Measurements from ENCODE around the gene MINDY3.

The MINDY3 gene

DNA sequence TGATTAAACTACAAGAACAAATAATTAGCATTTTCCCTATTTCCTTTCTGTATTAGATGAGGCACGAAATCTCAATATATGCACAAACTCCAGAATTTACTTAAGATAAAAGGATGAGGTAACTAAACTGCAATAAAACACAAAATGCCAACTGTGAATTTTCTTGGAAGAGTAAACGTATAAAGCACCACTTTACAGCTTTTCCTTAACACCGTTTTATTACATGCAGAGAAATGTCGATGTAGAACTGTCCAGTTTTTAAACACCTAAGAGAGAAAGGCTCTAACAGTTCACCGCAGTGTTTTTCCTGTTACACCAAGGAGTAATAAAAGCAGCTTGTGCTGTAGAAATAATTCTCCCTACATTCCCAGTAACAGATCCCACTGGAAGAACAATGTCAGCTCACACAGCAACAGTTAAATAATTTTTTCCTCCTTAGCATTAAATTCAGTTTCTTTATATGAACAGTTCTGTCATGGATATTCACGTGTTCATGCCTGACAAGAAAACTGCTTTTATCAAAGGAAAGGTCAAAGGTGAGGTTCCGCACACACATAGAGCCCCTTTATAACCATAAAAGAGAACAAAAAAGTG lies 52.0 kb downstream of the MINDY3 start:
- DNase-seq (ENCODE audit: low read depth in 1 of 2, low spot score in 1 of 2), result no peak

DNA sequence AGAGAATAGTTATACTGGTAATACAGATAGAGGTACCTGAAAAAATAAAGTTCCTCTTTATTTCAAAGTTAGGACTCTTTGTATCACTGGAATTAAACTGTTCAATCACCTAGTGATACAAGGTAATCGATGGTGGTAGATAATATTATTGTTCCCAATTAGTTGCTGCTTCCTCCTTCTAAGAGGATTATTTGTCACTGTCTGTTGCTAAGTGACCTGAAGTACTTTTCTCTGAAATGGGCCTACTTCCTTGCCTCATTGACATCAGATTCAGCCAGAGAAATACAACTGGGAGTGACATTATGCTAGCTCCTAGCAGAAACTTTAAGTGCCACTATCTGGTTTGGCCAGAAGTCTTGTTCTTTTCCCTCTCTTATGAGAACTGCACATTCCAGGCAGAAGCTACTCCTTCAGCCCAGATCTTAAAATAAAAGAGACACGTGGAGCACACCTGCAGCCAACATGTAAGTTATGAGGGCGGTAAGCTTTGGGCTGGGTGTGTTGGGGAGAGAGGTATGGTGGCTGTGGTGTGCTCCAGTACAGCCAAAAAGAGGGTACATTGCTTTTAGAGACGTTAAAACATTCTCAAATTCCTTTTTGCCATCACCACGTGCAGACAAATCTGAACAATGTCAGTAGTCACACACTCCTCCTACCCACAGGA lies 54.8 kb downstream of the MINDY3 start:
- no peak for DNase-seq (ENCODE audit: low read depth in 1 of 2, low spot score in 1 of 2)

DNA sequence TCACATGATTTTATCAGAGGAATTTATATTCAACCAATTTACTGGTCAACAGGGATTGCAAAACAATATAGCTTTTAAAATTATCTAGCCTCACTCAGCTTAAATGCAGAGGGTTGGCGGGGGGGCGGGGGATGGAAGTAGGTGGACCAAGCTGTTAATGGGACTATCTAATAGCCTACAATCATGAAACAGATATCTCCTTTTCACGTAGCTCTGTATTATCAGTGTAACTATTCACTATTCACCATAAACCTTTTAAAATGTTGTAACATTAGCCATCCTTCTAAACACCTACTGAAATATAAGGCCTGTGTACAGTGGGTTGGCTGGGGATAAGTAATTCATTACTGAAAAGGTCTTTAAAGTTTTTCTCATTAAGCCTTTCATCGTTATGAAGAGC lies 56.2 kb downstream of the MINDY3 start:
- no peak for DNase-seq (ENCODE audit: low read depth in 1 of 2, low spot score in 1 of 2)

DNA sequence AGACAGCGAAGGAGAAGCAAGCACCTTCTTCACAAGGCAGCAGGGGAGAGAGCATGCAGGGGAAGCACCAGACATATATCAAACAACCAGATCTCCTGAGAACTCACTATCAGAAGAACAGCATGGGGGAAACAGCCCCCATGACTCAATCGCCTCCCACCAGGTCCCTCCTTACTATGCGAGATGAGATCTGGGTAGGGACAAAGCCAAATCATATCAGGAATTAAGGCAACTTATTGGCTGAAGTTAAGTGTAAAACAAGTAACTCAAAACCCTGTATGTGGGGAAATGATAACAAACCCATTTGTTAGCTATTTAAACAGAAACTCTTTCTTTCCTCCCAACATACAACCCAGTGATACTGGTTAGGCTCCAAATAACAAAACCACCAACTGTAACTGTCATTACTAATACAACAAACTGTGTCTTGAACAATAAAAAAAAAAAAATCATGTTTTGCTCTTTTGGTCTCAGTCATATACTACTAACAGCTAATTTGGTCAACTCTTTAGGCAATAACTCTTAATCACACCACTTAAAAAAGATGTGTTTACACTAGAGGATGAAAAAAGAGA lies 57.8 kb downstream of the MINDY3 start:
- no peak for DNase-seq (ENCODE audit: low read depth in 1 of 2, low spot score in 1 of 2)

DNA sequence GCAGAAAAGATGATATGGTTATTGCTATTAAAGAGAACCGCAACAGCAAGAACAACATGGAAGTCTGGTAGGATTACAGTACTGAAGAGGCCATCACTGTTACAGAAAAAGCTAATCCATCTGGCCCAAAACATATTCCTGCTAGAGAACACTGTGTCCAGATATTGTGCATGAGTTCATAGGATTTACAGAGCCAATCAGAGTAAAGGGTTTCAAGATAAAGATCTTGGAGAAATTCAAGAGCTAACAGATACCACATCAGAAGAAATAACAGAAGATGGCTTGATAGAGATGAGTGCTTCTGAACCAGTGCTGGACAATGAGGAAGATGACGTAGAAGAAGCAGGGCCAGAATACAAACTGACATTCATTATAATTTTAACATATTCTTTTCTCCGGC lies 58.7 kb downstream of the MINDY3 start:
- no peak for DNase-seq (ENCODE audit: low read depth in 1 of 2, low spot score in 1 of 2)

DNA sequence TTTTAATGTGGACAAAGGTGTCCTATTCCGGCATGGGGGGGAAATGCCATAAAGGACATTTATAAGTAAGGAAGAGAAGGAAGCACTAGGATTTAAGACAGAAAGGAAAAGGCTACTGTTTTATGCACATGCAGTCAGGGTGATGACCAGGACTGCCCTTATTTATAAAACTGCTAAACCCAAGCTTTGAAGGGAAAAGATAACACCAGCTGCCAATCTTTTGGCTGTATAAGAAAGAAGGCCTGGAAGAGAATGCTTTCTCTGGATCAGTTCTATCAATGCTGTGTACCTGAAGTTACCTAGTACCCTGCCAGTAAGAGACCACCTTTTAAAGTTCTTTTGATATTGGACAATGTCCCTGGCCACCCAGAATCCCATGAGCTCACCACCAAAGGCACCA lies 59.2 kb downstream of the MINDY3 start:
- no peak for DNase-seq (ENCODE audit: low read depth in 1 of 2, low spot score in 1 of 2)

DNA sequence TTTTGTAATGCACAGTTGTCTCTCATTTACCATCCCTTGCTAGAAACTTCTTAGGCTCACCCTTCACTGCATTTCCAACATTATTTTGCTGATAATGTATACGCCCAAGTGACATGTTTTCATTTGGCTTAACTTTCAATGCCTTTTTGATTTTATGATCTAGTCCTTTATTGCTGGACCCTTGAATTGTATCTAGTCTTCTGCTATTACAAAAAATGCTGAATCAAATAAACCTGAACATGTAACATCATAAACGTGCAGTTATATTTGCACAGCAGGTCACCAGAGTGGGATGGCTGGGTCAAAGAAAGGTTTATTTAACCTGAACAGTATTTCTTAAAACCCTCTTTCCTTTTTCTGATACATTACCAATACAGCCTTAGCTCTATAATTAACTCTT lies 63.0 kb downstream of the MINDY3 start:
- DNase-seq (ENCODE audit: low read depth in 1 of 2, low spot score in 1 of 2), result no peak

DNA sequence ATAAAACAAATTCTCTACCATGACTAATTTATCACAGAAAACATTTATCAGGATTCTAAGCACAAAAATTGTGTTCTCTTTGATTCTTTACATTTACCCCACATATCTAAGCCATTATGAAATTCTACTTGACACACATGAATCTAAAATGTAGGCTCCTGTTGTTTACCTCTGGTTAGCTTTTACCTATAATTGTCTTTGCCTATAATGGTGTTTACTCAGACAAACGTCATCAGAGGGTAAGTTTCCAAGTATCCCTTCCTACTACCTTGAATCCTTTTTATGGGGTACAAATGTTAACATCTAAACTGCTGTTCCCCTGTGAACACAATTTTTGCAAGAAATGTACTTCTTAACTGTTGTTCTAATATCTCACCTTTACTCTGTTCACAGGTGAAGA lies 63.5 kb downstream of the MINDY3 start:
- no peak for DNase-seq (ENCODE audit: low read depth in 1 of 2, low spot score in 1 of 2)

DNA sequence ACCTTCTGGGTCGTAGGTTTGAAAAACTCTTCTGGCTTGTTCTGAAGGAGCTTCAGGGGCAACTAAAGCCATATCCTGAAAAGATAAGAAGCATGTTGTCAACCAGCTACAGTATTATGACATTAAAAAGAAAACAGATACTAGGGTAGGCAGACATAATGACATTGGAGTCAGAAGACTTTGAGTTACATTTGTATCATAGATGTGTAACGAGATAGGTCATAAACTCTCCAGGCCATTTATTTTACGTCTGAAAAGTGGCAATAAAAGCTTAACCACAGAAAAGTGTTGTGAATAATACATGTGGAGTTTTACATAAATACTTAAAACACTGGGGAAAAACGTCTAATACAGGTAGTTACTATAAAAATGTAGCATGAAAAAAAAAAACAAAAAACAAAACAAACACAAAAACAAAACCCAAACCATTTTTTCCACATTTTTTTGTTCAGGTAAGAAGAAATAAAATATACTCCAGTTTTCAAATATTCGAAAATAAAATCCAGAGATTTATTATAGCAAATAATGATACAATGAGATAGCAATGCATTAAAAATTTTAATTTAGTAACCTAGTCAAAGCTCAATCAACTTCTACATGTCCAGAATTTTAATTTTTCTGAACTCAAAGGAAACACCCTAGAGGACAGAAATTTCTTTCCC lies 64.1 kb downstream of the MINDY3 start:
- DNase-seq (ENCODE audit: low read depth in 1 of 2, low spot score in 1 of 2), result no peak

DNA sequence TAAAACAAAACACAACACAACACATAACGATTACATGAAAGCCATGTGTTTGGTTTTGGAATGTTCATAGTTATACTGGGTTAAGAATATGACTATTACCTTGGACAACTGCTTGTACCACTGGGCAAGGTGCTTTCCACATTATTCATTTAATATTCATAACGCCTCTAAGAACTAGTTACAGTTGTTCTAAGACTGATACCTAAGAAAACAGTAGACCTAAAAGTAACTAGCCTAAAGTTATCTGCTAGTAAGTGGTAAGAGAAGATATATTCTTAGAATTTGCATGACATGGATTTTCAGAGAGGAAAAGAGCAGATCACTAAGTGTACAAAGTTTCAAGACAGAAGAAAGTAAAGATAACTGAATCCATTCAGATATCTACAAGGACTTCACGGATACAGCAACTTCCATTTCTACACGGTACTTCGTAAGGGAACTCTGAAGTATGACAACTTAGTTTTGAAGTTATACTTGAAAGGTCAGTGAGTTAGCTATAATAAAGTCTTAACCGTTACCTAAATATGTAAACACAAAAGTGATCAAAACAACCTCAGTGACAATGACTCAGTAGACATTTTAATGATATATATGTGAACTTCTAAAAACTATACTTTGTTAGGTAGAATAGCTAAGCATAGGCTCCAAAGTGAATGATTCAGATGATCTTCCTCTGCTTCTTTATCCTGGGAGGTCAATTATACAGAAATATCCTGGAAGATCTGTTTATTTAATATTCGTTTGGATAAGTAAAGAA lies 65.1 kb downstream of the MINDY3 start:
- DNase-seq (ENCODE audit: low read depth in 1 of 2, low spot score in 1 of 2), result no peak

DNA sequence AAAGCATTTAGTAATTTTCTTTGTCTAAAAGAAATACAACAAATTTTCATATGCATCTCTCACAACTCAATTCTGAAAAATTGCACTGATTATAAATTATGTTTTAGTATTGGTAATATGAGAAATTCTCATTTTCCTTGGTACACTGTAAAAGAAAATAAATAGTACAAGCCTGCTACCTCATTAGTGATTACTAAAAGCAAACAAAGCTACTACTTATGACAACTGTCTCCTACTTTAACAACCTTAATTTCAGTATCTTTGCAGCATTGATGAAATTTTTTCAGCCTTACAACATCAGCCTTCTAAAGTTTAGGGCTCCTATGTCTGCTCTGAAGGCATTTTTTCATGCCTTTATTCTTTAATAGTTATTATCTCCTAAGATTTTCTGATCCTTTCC lies 65.7 kb downstream of the MINDY3 start:
- no peak for DNase-seq (ENCODE audit: low read depth in 1 of 2, low spot score in 1 of 2)

DNA sequence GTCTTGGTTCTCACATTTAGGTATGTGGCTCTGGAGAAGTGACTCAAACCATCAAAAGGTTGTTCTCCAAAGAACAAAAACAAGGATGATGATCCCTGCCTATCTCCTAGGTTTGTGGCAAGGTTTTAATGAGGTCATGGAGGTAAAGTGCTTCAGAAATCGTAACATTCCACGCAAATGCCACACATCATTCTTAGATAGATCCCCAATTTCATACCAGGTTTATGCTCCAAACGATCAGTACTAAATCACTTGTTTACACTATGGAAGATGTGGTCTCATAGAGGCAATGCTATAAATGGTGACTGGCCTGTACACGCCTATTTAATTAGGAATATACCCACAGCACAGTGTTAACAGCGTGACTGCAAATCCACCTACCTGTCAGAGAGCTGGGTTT lies 66.6 kb downstream of the MINDY3 start:
- DNase-seq (ENCODE audit: low read depth in 1 of 2, low spot score in 1 of 2), result no peak

DNA sequence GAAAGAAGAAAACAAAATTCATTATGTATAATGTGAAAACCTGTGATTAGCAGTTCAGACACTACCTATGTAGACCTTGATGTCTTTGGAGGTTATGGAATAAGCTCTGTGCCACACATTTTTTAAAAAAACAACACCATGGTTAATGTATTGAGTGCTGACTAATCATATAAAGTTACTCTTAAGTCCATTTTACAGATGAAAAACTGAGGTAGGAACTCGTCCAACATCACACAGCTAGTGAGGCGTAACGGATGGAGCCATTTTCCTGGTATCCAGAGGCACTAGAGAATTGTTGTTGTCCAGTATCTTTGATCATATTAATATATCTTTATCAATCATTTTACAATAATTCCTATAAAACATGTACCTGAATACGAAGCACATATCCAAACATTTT lies 67.5 kb downstream of the MINDY3 start:
- DNase-seq (ENCODE audit: low read depth in 1 of 2, low spot score in 1 of 2), result no peak

DNA sequence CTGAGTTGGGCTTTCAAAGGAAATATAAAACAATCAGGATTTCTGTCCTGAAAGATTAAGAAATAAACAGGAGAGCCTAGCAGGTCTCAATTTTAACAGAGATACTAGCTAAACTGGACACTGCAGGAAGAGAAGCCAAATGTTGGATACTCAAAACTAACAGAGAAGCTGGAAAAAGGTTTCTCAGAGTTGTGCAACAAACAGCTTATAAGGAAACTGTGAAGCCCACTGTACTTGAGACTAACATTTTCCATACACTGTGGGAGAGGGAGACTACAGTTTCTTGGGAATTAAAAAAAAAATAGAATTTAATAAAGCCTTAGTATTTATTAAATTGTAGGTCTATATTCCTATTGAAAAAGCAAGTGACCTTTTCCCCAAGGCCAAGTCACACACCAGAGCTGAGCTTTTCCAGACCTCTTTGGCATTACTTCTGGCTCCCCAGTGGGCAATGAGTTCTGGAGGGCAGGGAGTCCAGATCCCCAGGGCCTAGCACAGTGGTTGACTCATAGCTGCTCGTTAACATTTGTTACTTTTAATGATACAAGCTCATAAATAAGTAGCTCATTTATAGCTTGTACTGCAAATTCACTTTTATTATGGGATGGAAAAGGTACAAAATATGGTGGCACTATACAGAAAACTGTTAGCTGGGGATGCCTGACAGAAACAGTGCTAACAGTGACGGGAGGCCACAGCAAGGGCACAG lies 68.3 kb downstream of the MINDY3 start:
- no peak for DNase-seq (ENCODE audit: low read depth in 1 of 2, low spot score in 1 of 2)

DNA sequence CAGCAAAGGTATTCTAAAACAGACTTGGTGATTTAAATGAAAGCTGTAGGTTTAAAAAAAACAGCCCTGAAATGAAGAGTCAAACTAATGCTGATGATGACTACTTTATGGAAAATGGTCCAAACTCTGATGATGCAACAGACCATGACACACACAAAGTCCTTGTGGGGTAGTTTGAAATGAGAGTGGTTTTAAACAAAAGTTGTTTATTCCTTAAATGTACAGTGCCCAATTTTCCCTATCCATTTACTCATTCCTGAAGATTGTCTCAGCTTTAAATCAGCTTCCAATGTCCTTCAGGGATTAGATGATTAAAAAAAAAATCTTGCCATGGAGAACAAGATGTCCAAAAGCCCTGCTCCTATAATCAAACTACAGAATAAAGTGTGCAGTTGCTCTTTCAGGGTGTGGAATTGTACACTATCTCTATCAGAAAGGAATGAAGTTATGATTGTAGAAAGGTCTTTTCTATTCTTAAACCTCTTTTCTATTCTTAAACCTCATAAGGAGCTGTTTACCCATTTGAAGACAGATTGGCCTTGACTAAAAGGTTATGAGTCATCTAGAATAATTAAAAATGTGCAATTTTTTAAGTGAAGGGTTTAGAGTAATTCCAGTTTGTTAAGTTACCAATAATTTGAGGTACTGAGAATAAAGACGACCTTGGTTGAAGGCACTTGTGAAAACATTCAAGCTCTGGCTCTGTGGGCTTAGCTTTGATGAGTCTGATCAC lies 70.3 kb downstream of the MINDY3 start:
- DNase-seq (ENCODE audit: low read depth in 1 of 2, low spot score in 1 of 2), result no peak

DNA sequence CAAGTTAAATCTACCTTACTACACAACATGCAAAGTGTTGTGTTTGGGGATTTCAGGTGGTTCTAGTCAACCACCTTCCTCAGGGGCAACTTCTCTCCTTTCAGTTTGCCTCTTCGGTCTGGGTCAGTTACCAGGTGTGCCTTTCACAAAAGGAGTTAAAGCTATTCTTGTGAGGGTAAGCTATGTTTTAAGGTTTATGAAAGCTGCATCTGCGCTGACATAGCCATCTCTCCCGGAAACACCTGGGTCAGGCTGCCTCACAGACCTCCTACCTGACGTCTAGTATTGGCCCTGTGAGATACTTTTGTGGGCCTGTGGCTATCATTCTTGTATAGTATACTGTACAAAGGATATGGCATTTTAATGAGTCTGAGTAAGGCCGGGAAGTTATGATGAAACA lies 72.9 kb downstream of the MINDY3 start:
- no peak for DNase-seq (ENCODE audit: low read depth in 1 of 2, low spot score in 1 of 2)

DNA sequence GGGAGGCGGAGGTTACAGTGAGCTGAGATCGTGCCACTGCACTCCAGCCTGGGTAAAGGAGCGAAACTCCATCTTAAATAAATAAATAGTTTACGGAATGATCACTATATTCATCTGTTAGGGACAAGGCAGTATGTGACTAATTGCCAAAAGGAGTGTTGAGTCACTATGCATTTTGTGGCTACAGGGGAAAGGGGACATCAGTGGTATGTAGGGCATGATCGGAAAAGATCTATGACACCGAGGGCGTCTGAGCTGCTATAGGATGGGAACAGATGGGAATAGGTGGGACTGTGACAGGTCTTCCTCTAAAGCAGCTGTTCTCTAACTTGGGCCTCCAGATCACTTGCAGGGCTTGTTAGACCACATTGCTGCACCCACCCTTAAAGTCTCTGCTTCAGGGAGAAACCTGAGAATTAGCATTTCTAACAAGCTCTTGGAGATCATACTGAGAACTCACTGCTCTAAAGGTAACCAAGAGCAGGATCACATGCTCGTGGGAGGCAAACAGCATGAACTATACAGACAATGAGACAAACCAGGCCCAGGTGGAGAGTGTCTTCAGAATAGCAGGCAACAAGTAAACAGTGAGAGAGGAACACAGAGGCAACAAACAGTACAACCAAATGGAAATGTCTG lies 75.5 kb downstream of the MINDY3 start:
- no peak for DNase-seq (ENCODE audit: low read depth in 1 of 2, low spot score in 1 of 2)

DNA sequence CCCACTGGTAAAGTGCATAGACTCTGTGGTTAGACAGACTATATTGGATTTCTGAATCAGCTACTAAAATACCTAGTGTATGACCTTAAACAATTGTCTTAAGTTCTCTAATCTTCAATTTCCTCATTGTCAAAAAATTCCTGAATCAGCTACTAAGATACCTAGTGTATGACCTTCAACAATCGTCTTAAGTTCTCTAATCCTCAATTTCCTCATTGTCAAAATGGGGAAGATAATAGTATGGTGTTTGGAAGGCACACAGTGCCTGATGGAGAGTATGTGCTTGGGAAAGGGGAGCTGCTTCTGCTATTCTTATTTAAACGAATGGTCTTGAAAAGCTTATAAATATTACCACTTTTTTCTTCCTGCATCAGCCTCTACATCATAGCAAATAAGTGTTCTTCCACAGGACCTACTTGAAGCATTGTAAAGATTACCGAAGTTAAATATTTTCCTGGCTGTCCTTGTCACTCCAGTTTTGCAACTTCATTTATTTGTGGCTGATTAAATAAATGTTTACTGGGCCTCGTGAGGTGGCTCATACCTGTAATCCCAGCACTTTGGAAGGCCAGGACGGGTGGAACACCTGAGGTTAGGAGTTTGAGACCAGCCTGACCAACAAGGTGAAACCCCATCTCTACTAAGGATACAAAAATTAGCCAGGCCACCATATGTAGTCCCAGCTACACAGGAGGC lies 76.2 kb downstream of the MINDY3 start:
- DNase-seq (ENCODE audit: low read depth in 1 of 2, low spot score in 1 of 2), result no peak

DNA sequence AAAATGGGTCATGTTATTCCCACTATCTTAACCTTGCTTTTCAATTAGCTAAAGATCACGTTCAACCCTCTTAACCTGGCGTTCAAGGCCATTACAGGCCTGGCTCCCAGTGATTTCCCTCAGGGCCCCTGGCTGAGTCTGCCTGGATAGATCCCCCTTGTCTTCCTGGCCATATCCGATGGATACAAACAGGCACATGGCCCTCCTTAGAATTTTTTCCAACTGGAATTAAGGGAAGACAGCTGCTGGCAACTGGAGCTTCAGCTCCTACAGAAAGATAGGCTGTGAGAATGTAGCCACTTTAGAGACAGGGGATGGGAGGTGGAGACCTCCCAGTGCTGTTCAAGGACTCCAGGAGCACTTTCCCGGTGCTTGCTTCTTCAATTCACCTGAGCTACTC lies 77.5 kb downstream of the MINDY3 start:
- DNase-seq (ENCODE audit: low read depth in 1 of 2, low spot score in 1 of 2), result no peak
